Sigmoid colon (tissue), 4 donors: ENCODE data around the gene MVB12A.

Experiments used
- POLR2A ChIP-seq, 2 donors: fragments of 450-650 bp; IDR thresholded peaks; one replicate each; pipeline ENCODE4 v1.6.1; 2016; ENCODE audit warnings: antibody characterized with exemption in 2 of 2, mild to moderate bottlenecking in 2 of 2, moderate library complexity in 2 of 2
- POLR2AphosphoS5 ChIP-seq, 4 donors: sonication (generic); formaldehyde crosslinking; IDR thresholded peaks; one replicate each; pipeline ENCODE4 v1.6.1; 2017; ENCODE audit warnings: antibody characterized with exemption in 4 of 4

GRCh38 chr19:17448131-17448967, 28.5 kb downstream of the MVB12A start, which contains the start of gene TMEM221:
- TF ChIP-seq POLR2A (IDR thresholded peaks at IDR 0.05) (no peak), POLR2AphosphoS5 (IDR thresholded peaks at IDR 0.05) (no peak)
